ENCODE data around the gene GCNT4.

Gene GCNT4

DNA sequence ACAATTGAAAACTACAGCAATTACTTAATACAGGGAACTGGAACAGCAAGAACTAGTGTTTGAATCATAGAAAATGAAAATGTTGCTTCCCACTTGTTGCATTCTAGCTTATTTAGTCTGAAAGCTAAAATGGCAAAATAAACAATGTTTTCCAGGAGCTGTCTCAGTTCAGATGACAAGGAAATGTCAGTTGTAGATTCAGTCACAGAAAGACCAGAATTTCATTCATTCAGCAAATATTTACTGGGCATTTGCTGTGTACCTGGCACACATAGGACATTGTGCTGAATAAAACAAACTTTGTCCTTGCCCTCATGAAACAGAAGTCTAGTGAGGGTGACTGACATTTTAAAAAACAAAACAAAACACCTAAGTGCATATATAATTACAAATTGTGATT is 41.5 kb downstream of the GCNT4 start:
- Histone ChIP-seq H3K9me3 (ENCODE audit: control insufficient read depth in 1 of 2, low read length in 2 of 2) (peaks cover 1 to 3% of the 10 kb centered on the region in 2 donors), H3K36me3 (ENCODE audit: control insufficient read depth in 1 of 2, insufficient read depth in 2 of 2, low read length in 2 of 2) (no peaks in the 10 kb centered on the region), H3K4me1 (ENCODE audit: control insufficient read depth in 1 of 2, insufficient read depth in 2 of 2, low read length in 2 of 2) (no peaks in the 10 kb centered on the region), H3K27me3 (ENCODE audit: low read depth, low read length) (no peaks in the 10 kb centered on the region), H3K27ac (ENCODE audit: low read length) (no peak overlapping the region), H3K4me3 (ENCODE audit: low read depth in 1 of 2, low read length in 2 of 2) (no peak overlapping the region)

- Histone ChIP-seq H3K27me3 (ENCODE audit: low read depth, low read length) (no peaks in the 10 kb centered on the region), H3K4me1 (ENCODE audit: control insufficient read depth in 1 of 2, insufficient read depth in 2 of 2, low read length in 2 of 2) (no peaks in the 10 kb centered on the region), H3K36me3 (ENCODE audit: control insufficient read depth in 1 of 2, insufficient read depth in 2 of 2, low read length in 2 of 2) (no peaks in the 10 kb centered on the region), H3K27ac (ENCODE audit: low read length) (no peak overlapping the region), H3K4me3 (ENCODE audit: low read depth in 1 of 2, low read length in 2 of 2) (no peak overlapping the region), H3K9me3 (ENCODE audit: control insufficient read depth in 1 of 2, low read length in 2 of 2) (peaks cover 5 to 7% of the 10 kb centered on the region in 2 donors)
These were observed 42.6 kb downstream of the GCNT4 start for GRCh38 chr5:75009556-75010345.

DNA sequence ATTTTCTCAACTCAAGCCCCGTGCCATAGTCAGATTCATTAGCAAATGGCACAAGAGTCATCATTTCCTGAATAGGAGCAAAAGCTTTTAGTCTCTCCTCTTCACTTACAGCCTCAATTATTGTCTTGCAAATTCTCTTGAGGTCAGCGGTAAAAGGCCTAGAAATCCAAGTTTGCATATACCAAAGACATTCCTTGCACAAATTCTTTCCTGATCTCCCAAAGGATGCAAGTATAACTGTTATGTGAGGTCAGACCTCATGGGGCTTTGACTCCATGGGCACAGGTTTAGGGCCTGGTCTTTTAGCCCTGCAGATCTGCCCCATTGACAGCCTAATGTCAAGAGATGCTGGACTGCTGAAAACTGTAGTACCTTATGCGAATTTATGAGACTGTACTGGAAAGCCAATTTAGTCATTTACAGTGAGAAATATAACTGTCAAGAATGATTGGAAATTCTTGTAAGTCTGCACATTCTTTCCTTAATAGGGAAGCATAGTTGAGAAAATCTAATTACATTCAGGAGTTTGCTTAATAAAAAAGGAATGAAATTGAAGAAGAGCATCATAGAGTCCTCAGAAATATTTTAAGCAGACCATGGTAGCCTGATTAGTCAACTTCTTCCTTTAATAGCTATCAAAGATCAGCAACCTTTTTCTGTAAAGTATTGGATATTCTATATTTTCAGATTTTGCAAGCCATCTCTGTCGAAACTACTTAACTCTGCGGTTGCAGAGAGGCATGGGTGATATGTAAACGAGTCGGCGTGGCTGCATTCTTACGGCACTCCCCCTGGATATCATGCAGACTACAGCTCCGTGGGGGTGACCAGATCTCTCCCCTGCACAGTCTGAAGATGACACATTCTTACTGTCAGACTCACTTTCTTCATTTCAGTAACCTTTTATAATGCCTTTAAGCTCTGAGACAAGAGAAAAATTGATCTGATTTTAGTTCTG is 45.2 kb downstream of the GCNT4 start:
- Histone ChIP-seq H3K4me3 (ENCODE audit: low read depth in 1 of 2, low read length in 2 of 2) (no peak overlapping the region), H3K36me3 (ENCODE audit: control insufficient read depth in 1 of 2, insufficient read depth in 2 of 2, low read length in 2 of 2) (no peaks in the 10 kb centered on the region), H3K9me3 (ENCODE audit: control insufficient read depth in 1 of 2, low read length in 2 of 2) (peaks cover 5 to 6% of the 10 kb centered on the region in 2 donors), H3K27me3 (ENCODE audit: low read depth, low read length) (no peaks in the 10 kb centered on the region), H3K27ac (ENCODE audit: low read length) (no peak overlapping the region), H3K4me1 (ENCODE audit: control insufficient read depth in 1 of 2, insufficient read depth in 2 of 2, low read length in 2 of 2) (no peaks in the 10 kb centered on the region)

GRCh38 chr5:75005561-75005960 is 46.8 kb downstream of the GCNT4 start:
- no peaks in the 10 kb centered on the region for H3K4me1 ChIP-seq (ENCODE audit: control insufficient read depth in 1 of 2, insufficient read depth in 2 of 2, low read length in 2 of 2)
- peak overlapping the region in 1 of 2 donors; percentile 18 for H3K4me3 ChIP-seq (ENCODE audit: low read depth in 1 of 2, low read length in 2 of 2)
- H3K27me3 ChIP-seq (ENCODE audit: low read depth, low read length) = no peaks in the 10 kb centered on the region
- peaks cover 5 to 6% of the 10 kb centered on the region in 2 donors for H3K9me3 ChIP-seq (ENCODE audit: control insufficient read depth in 1 of 2, low read length in 2 of 2)
- H3K36me3 ChIP-seq (ENCODE audit: control insufficient read depth in 1 of 2, insufficient read depth in 2 of 2, low read length in 2 of 2) = no peaks in the 10 kb centered on the region
- no peak overlapping the region for H3K27ac ChIP-seq (ENCODE audit: low read length)

Data from muscle layer of duodenum (tissue), 2 donors.